WTC11 (cell line): Measurements from ENCODE around the gene DDRGK1. TPM values are rescaled to one million over a fixed set of nuclear protein-coding genes. Genes with fewer than 3 reads are reported as not detected.
"Not testable (repeated sequence)": the region's sequence is repeated elsewhere in the genome, so short reads cannot be mapped to it uniquely, and the experiment has no call there.

Source experiments
- ATAC-seq: fragments of 200-7000 bp; cut with Tn5 transposase; 2 replicates; pipeline ENCODE4 v1.10.0; 2021; ENCODE audit warnings: mild to moderate bottlenecking, moderate library complexity
- CTCF ChIA-PET: fragments of 300-600 bp; sonication (Branson Sonifier 250); formaldehyde crosslinking; loops from one replicate; lab custom pipeline; 2021; ENCODE audit warnings: antibody characterized with exemption; lab: Charles Lee
- POLR2A ChIA-PET: fragments of 350-600 bp; sonication (Branson Sonifier 250); formaldehyde crosslinking; loops from one replicate; lab custom pipeline; 2021; ENCODE audit warnings: antibody characterized with exemption; lab: Charles Lee
- DNase-seq: peaks from one replicate; pipeline ENCODE4 v3.0.0; 2021; ENCODE audit warnings: low spot score
- H3K27ac Mint-ChIP-seq: 2 replicates; pipeline ENCODE4 v1.8.0; 2021; ENCODE audit warnings: mixed read lengths
- H3K27me3 Mint-ChIP-seq: 2 replicates; pipeline ENCODE4 v1.8.0; 2021; ENCODE audit warnings: low read depth, mild to moderate bottlenecking, moderate library complexity, mixed read lengths
- H3K36me3 Mint-ChIP-seq: 2 replicates; pipeline ENCODE4 v1.8.0; 2021; ENCODE audit warnings: mixed read lengths
- H3K4me1 Mint-ChIP-seq: 2 replicates; pipeline ENCODE4 v1.8.0; 2022; ENCODE audit warnings: mixed read lengths
- H3K4me3 Mint-ChIP-seq: 2 replicates; pipeline ENCODE4 v1.8.0; 2021; ENCODE audit warnings: mild to moderate bottlenecking, moderate library complexity, mixed read lengths
- H3K9me3 Mint-ChIP-seq: 2 replicates; pipeline ENCODE4 v1.8.0; 2021; ENCODE audit warnings: mixed read lengths
- ATF6 ChIP-seq: sonication (generic); formaldehyde crosslinking; IDR thresholded peaks from 2 replicates; pipeline ENCODE4 v1.8.1; 2023; ENCODE audit warnings: mild to moderate bottlenecking, missing genetic modification reagents
- CTCF ChIP-seq: fragments of 200-600 bp; IDR thresholded peaks from 2 replicates; pipeline ENCODE4 v1.8.0; 2022; ENCODE audit warnings: antibody characterized with exemption
- E2F1 ChIP-seq: sonication (generic); formaldehyde crosslinking; IDR thresholded peaks from 2 replicates; pipeline ENCODE4 v1.8.0; 2022; ENCODE audit warnings: mild to moderate bottlenecking, missing genetic modification reagents
- ESRRA ChIP-seq: sonication (generic); formaldehyde crosslinking; IDR thresholded peaks from 2 replicates; pipeline ENCODE4 v1.8.1; 2022; ENCODE audit warnings: mild to moderate bottlenecking, missing genetic modification reagents, borderline replicate concordance
- ETV6 ChIP-seq: sonication (generic); formaldehyde crosslinking; IDR thresholded peaks from 2 replicates; pipeline ENCODE4 v1.8.1; 2022; ENCODE audit warnings: mild to moderate bottlenecking, missing genetic modification reagents
- HMGXB4 ChIP-seq: sonication (generic); formaldehyde crosslinking; IDR thresholded peaks from 2 replicates; pipeline ENCODE4 v1.8.1; 2023; ENCODE audit warnings: mild to moderate bottlenecking, moderate library complexity, missing genetic modification reagents
- JAZF1 ChIP-seq: fragments of 250-450 bp; sonication (Bioruptor Pico); IDR thresholded peaks from 2 replicates; pipeline ENCODE4 v1.9.0; 2021; ENCODE audit warnings: moderate library complexity, mild to moderate bottlenecking, inconsistent platforms
- KAT7 ChIP-seq: sonication (generic); formaldehyde crosslinking; IDR thresholded peaks from 2 replicates; pipeline ENCODE4 v1.8.1; 2023; ENCODE audit warnings: missing genetic modification reagents, mild to moderate bottlenecking, borderline replicate concordance
- NFE2L1 ChIP-seq: sonication (generic); formaldehyde crosslinking; IDR thresholded peaks from 2 replicates; pipeline ENCODE4 v1.8.1; 2023; ENCODE audit warnings: missing genetic modification reagents
- OVOL2 ChIP-seq: fragments of 250-450 bp; sonication (Bioruptor Pico); IDR thresholded peaks from 2 replicates; pipeline ENCODE4 v1.9.0; 2021; ENCODE audit warnings: mild to moderate bottlenecking, borderline replicate concordance
- ZBTB21 ChIP-seq: sonication (generic); formaldehyde crosslinking; IDR thresholded peaks from 2 replicates; pipeline ENCODE4 v1.8.1; 2023; ENCODE audit warnings: mild to moderate bottlenecking, missing genetic modification reagents, borderline replicate concordance
- ZNF317 ChIP-seq: sonication (generic); formaldehyde crosslinking; IDR thresholded peaks from 2 replicates; pipeline ENCODE4 v1.8.1; 2023; ENCODE audit warnings: low read depth, mild to moderate bottlenecking, moderate library complexity, missing genetic modification reagents, borderline replicate concordance
- total RNA-seq: library from RNA; stranded (reverse); gene quantifications from 3 replicates; pipeline ENCODE4 v1.2.3, GENCODE V29; 2021
- TF ChIP-seq, protein P1 (sequence below): fragments of 250-450 bp; sonication (Bioruptor Pico); IDR thresholded peaks from 2 replicates; pipeline ENCODE4 v1.9.0; 2021; ENCODE audit warnings: moderate library complexity, mild to moderate bottlenecking, inconsistent platforms, borderline replicate concordance

Gene DDRGK1
- total RNA-seq, 1 experiment from 2014 or later: 46.4 TPM

GRCh38 chr20:3189561-3190131 is 14.8 kb downstream of the DDRGK1 start (continued):
- no peak for TF ChIP-seq CTCF
- no peak for TF ChIP-seq HMGXB4 (CRISPR knock-in tag)

- Mint-ChIP-seq H3K9me3 (no peaks in the 10 kb centered on the region), H3K27me3 (no peaks in the 10 kb centered on the region), H3K4me1 (peaks cover 9% of the 10 kb centered on the region), H3K27ac (peak overlapping the region; percentile 64; the same call in 1 of the 2 replicates), H3K4me3 (no peak overlapping the region), H3K36me3 (peaks cover 31% of the 10 kb centered on the region)
- CTCF ChIA-PET: no interaction called here
- no peak for DNase-seq
- TF ChIP-seq ZNF317 (CRISPR knock-in tag): no peak
- no peak for TF ChIP-seq ATF6 (CRISPR knock-in tag)
- no peak for TF ChIP-seq ZBTB21 (CRISPR knock-in tag)
- TF ChIP-seq NFE2L1: no peak
- TF ChIP-seq KAT7 (CRISPR knock-in tag): no peak
- no peak for TF ChIP-seq JAZF1 (CRISPR knock-in tag)
- TF ChIP-seq ETV6 (CRISPR knock-in tag): no peak
- no peak for TF ChIP-seq E2F1 (CRISPR knock-in tag)
- TF ChIP-seq ESRRA: no peak
- TF ChIP-seq, protein P1, sequence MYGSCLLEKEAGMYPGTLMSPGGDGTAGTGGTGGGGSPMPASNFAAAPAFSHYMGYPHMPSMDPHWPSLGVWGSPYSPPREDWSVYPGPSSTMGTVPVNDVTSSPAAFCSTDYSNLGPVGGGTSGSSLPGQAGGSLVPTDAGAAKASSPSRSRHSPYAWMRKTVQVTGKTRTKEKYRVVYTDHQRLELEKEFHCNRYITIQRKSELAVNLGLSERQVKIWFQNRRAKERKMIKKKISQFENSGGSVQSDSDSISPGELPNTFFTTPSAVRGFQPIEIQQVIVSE (CRISPR knock-in tag): no peak
- TF ChIP-seq OVOL2 (CRISPR knock-in tag): no peak
- ATAC-seq: no peak; the same call in 1 of the 2 replicates
- POLR2A ChIA-PET: interaction anchor here (1.1 kb wide), 1 partner anchor 80 kb away, joined by 4 read pairs; no protein-coding TSS in a partner anchor
Observed at GRCh38 chr20:3188823-3189413, 15.6 kb downstream of the DDRGK1 start.

- ATAC-seq, H3K4me1 Mint-ChIP-seq, H3K9me3 Mint-ChIP-seq, H3K4me3 Mint-ChIP-seq, DNase-seq, H3K27ac Mint-ChIP-seq, H3K27me3 Mint-ChIP-seq: not testable (repeated sequence)
- ChIA-PET CTCF (interaction anchor here (1.0 kb wide), 1 partner anchor 62 kb away, joined by 3 read pairs; no protein-coding TSS in a partner anchor), POLR2A (interaction anchor here (1.1 kb wide), 1 partner anchor 79 kb away, joined by 4 read pairs; no protein-coding TSS in a partner anchor)
- H3K36me3 Mint-ChIP-seq: peaks cover 28% of the 10 kb centered on the region
Observed at GRCh38 chr20:3187861-3188260, 16.6 kb downstream of the DDRGK1 start.
